IMR-90 (cell line): ENCODE data around the gene ZNF614. TPM values are rescaled to one million over a fixed set of nuclear protein-coding genes. Genes with fewer than 3 reads are reported as not detected.
"Not testable (repeated sequence)": the region's sequence is repeated elsewhere in the genome, so short reads cannot be mapped to it uniquely, and the experiment has no call there.

Source experiments
- ATAC-seq: fragments of 200-7000 bp; cut with Tn5 transposase; 2 replicates; pipeline ENCODE4 v1.9.1; 2020; ENCODE audit warnings: low read depth, mild to moderate bottlenecking, moderate library complexity
- BruUV-seq: library from RNA; stranded (reverse); fragments of 400-500 nt; replicated peaks from 2 replicates; lab custom pipeline; 2021; lab: Mats Ljungman, UMichigan
- CTCF ChIA-PET: fragments of 300-600 bp; formaldehyde crosslinking; extraction: SDS; loops from one replicate; lab custom pipeline; 2021; ENCODE audit warnings: antibody characterized with exemption; lab: Yijun Ruan, JAX
- POLR2A ChIA-PET: fragments of 300-600 bp; sonication (Branson Sonifier 250); formaldehyde crosslinking; loops from one replicate; lab custom pipeline; 2022; ENCODE audit warnings: antibody characterized with exemption; ENCODE audit not compliant: unreplicated experiment; lab: Charles Lee
- DNase-seq: peaks from one replicate; pipeline ENCODE4 v3.0.0; 2013
- H2AFZ ChIP-seq: replicated peaks from 2 replicates; pipeline ENCODE3; 2013; ENCODE audit warnings: low read length, mild to moderate bottlenecking; ENCODE audit not compliant: poor library complexity
- H2AK5ac ChIP-seq: 2 replicates; pipeline ENCODE4 v1.6.1; 2013; ENCODE audit warnings: low read depth, low read length, inconsistent platforms
- H2AK9ac ChIP-seq: replicated peaks from 2 replicates; pipeline ENCODE3; 2013; ENCODE audit warnings: mild to moderate bottlenecking, low read depth, low read length, moderate library complexity; ENCODE audit not compliant: poor library complexity
- H2BK120ac ChIP-seq: 2 replicates; pipeline ENCODE4 v1.6.1; 2013; ENCODE audit warnings: low read depth, low read length, inconsistent platforms
- H2BK15ac ChIP-seq: 3 replicates; pipeline ENCODE4 v1.6.1; 2013; ENCODE audit warnings: low read depth, low read length, inconsistent platforms
- H2BK20ac ChIP-seq: 2 replicates; pipeline ENCODE4 v1.6.1; 2013; ENCODE audit warnings: low read depth, mild to moderate bottlenecking, inconsistent platforms, low read length, moderate library complexity
- H2BK5ac ChIP-seq: 2 replicates; pipeline ENCODE4 v1.6.1; 2013; ENCODE audit warnings: mild to moderate bottlenecking, low read depth, low read length, inconsistent platforms; ENCODE audit not compliant: poor library complexity, severe bottlenecking
- H3K14ac ChIP-seq: replicated peaks from 2 replicates; pipeline ENCODE4 v1.6.1; 2013; ENCODE audit warnings: low read depth, low read length, inconsistent platforms
- H3K18ac ChIP-seq: 2 replicates; pipeline ENCODE4 v1.6.1; 2013; ENCODE audit warnings: low read depth, low read length, control low read depth
- H3K23ac ChIP-seq: 2 replicates; pipeline ENCODE4 v1.6.1; 2013; ENCODE audit warnings: low read depth, low read length, inconsistent platforms
- H3K27ac ChIP-seq: 2 replicates; pipeline ENCODE4 v1.5.1; 2013; ENCODE audit warnings: mild to moderate bottlenecking, control low read depth, low read length; ENCODE audit not compliant: insufficient read depth
- H3K27me3 ChIP-seq: 2 replicates; pipeline ENCODE4 v1.6.1; 2013; ENCODE audit warnings: low read length; ENCODE audit not compliant: control insufficient read depth, insufficient read depth
- H3K36me3 ChIP-seq: 2 replicates; pipeline ENCODE4 v1.6.1; 2013; ENCODE audit warnings: low read length, mixed read lengths; ENCODE audit not compliant: control insufficient read depth, insufficient read depth
- H3K4ac ChIP-seq: 2 replicates; pipeline ENCODE4 v1.6.1; 2013; ENCODE audit warnings: low read depth, low read length, inconsistent platforms
- H3K4me1 ChIP-seq: 2 replicates; pipeline ENCODE4 v1.6.1; 2013; ENCODE audit warnings: low read length, mixed read lengths; ENCODE audit not compliant: control insufficient read depth, insufficient read depth
- H3K4me2 ChIP-seq: 2 replicates; pipeline ENCODE4 v1.6.1; 2013; ENCODE audit warnings: low read depth, mild to moderate bottlenecking, control low read depth, low read length, moderate library complexity
- H3K4me3 ChIP-seq: 2 replicates; pipeline ENCODE4 v1.5.1; 2013; ENCODE audit warnings: low read depth, mild to moderate bottlenecking, control low read depth, low read length, moderate library complexity; ENCODE audit not compliant: insufficient read depth
- H3K56ac ChIP-seq: 2 replicates; pipeline ENCODE4 v1.6.1; 2013; ENCODE audit warnings: low read length, inconsistent platforms; ENCODE audit not compliant: insufficient read depth; ENCODE audit errors: extremely low read depth
- H3K79me1 ChIP-seq, 2 experiments: 2 replicates each; pipeline ENCODE4 v1.6.1; 2013; ENCODE audit warnings: low read length in 2 of 2, inconsistent platforms in 1 of 2, low read depth in 1 of 2
- H3K9ac ChIP-seq: 2 replicates; pipeline ENCODE4 v1.6.1; 2013; ENCODE audit warnings: low read depth, low read length, control low read depth
- H3K9me1 ChIP-seq: 2 replicates; pipeline ENCODE4 v1.6.1; 2013; ENCODE audit warnings: low read length, inconsistent platforms; ENCODE audit not compliant: insufficient read depth
- H3K9me3 ChIP-seq: 2 replicates; pipeline ENCODE4 v1.6.1; 2013; ENCODE audit warnings: low read length; ENCODE audit not compliant: control insufficient read depth, insufficient read depth
- H4K20me1 ChIP-seq: 2 replicates; pipeline ENCODE4 v1.6.1; 2013; ENCODE audit warnings: low read length, inconsistent platforms; ENCODE audit not compliant: insufficient read depth
- H4K5ac ChIP-seq: 2 replicates; pipeline ENCODE4 v1.6.1; 2013; ENCODE audit warnings: mild to moderate bottlenecking, low read depth, low read length, control low read depth
- H4K8ac ChIP-seq, 2 experiments: 2 replicates each; pipeline ENCODE4 v1.6.1; 2013; ENCODE audit warnings: low read depth in 2 of 2, low read length in 2 of 2, control low read depth in 1 of 2, inconsistent platforms in 1 of 2
- H4K91ac ChIP-seq: 2 replicates; pipeline ENCODE4 v1.6.1; 2013; ENCODE audit warnings: low read depth, low read length, inconsistent platforms; ENCODE audit not compliant: insufficient read depth
- WGBS, 2 experiments: methylation state at CpG; one replicate each; pipeline versions ENCODE4 v1.1.5 to v1.1.7; 2013; ENCODE audit warnings: missing lambda C conversion rate in 2 of 2; ENCODE audit not compliant: insufficient read length in 1 of 2; ENCODE audit errors: extremely low coverage in 2 of 2; 5-methylcytosine and 5-hydroxymethylcytosine counted together
- dilution Hi-C: fragments of 300-500 bp; cut with HindIII; formaldehyde crosslinking; loops from one replicate; pipeline ENCODE4 v1.14.3; 2018; ENCODE audit warnings: low sequenced_read_pairs; ENCODE audit not compliant: unreplicated experiment
- in situ Hi-C: fragments of 300-500 bp; cut with MboI; formaldehyde crosslinking; loops from 3 replicates; pipeline ENCODE4 v1.14.3; 2019; ENCODE audit warnings: low sequenced_read_pairs, inconsistent platforms, mixed read lengths
- intact Hi-C: fragments of 100-400 bp; cut with micrococcal nuclease; formaldehyde crosslinking; loops from 2 replicates; pipeline ENCODE4 v1.10.0; 2022
- polyA plus RNA-seq, 3 experiments: library from polyadenylated mRNA; depleted of rRNA; stranded (reverse); fragments of >200 nt; gene quantifications; 2 replicates each; pipeline ENCODE4 v1.2.3, GENCODE V29; 2012; ENCODE audit warnings: low replicate concordance in 1 of 3
- total RNA-seq: library from RNA; depleted of rRNA; stranded (reverse); fragments of >200 nt; gene quantifications from 2 replicates; pipeline ENCODE4 v1.2.3, GENCODE V29; 2012

ZNF614 gene
- total and polyA plus RNA-seq, 2 of the 4 experiments (the other 2 are of a cell fraction) = 3.4 to 12.4 TPM

- H3K4me3 ChIP-seq = not testable (repeated sequence)
These were observed 3.7 kb downstream of the ZNF614 start for GRCh38 chr19:52024478-52024877.

More at GRCh38 chr19:52024478-52024877, 3.7 kb downstream of the ZNF614 start:
- peaks cover 19 to 32% of the 10 kb centered on the region in 2 experiments for H3K79me1 ChIP-seq
- H3K4me1 ChIP-seq, ATAC-seq, intact Hi-C loops, H3K9me1 ChIP-seq, H3K27ac ChIP-seq, DNase-seq, H3K56ac ChIP-seq, H2BK5ac ChIP-seq, POLR2A ChIA-PET, H2BK20ac ChIP-seq, H2AFZ ChIP-seq, H3K27me3 ChIP-seq, BruUV-seq, H2AK5ac ChIP-seq, H3K4me2 ChIP-seq, H3K23ac ChIP-seq, H2BK120ac ChIP-seq, CTCF ChIA-PET, H4K8ac ChIP-seq, H3K4ac ChIP-seq, H4K91ac ChIP-seq, H4K5ac ChIP-seq, H3K14ac ChIP-seq, H2BK15ac ChIP-seq, H3K18ac ChIP-seq, H2AK9ac ChIP-seq, dilution Hi-C loops, in situ Hi-C loops, H4K20me1 ChIP-seq, H3K9ac ChIP-seq: not testable (repeated sequence)
- 100% methylated on average over 2 of the region's 4 CpGs; no CpG with 5 or more reads in 1 of the 2 experiments for WGBS, 2 experiments
- H3K36me3 ChIP-seq = peaks cover 35% of the 10 kb centered on the region
- peaks cover 11% of the 10 kb centered on the region for H3K9me3 ChIP-seq
